ENCODE measurements around the gene PACS1. TPM values are rescaled to one million over a fixed set of nuclear protein-coding genes. Genes with fewer than 3 reads are reported as not detected.

PACS1 gene
- polyA plus RNA-seq, 1 of the 3 experiments (the other 2 are of a cell fraction), result 37.3 TPM

DNA sequence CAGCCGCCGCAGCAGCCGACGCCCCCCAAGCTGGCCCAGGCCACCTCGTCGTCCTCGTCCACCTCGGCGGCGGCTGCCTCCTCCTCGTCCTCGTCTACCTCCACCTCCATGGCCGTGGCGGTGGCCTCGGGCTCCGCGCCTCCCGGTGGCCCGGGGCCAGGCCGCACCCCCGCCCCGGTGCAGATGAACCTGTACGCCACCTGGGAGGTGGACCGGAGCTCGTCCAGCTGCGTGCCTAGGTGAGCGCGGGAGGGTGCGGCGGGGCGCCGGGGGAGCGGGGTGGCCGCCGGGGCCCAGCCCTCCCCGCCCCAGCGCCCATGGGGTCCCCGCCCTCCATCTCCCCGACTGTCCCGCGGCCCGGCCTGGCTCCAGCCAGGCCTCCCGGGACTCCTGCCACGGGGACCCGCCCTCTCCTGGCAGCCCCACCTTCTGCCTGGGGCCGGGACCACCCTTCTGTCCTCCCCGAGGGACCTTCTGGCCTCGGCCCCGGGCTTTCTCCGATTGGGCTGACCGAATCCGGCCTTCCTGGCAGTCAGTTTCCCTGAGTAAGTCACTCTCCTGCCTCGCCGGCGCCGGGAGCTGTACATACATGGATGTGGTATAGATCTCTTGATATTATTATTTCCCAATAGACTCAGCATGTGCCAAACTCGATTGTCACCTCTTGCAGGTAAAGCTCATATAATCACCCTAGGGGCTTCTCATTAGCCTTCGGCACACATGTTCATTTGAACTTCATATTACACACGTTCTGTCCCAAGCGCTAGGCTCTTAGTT lies 720 bp downstream of the PACS1 start:
- DNase-seq, result peak; percentile 74
- Histone ChIP-seq H4K20me1 (ENCODE audit: insufficient read depth) (peaks cover 25% of the 10 kb centered on the region), H3K4me2 (peak overlapping the region; percentile 93), H3K4me3 (ENCODE audit: low read depth in 2 of 2, low read length in 1 of 2) (peak overlapping the region; percentile 83 to 85), H3K9ac (peak overlapping the region; percentile 82), H3K9me3 (no peaks in the 10 kb centered on the region), H2AFZ (ENCODE audit: low read depth) (peak overlapping the region; percentile 48; the same call in 1 of the 2 replicates), H3K36me3 (replicated peaks in 1 of 2; ENCODE audit: control insufficient read depth in 1 of 2, insufficient read depth in 2 of 2, low read length in 1 of 2) (peaks cover 48 to 49% of the 10 kb centered on the region in 2 experiments), H3F3A (replicated peaks; ENCODE audit: insufficient read depth) (peaks cover 47% of the 10 kb centered on the region), H3K27me3 (ENCODE audit: insufficient read depth) (no peaks in the 10 kb centered on the region), H3K79me2 (ENCODE audit: insufficient read depth) (peaks cover 65% of the 10 kb centered on the region), H3K27ac (ENCODE audit: low read depth in 2 of 2, low read length in 1 of 2) (peak overlapping the region; percentile 64 to 94), H3K9me2 (no peaks in the 10 kb centered on the region), H3K4me1 (ENCODE audit: control insufficient read depth in 1 of 2, insufficient read depth in 2 of 2, low read depth in 1 of 2, low read length in 1 of 2) (peaks cover 20 to 30% of the 10 kb centered on the region in 2 experiments; a peak in 3 of 4 replicates)
- ChIA-PET POLR2A (interaction anchor here (2.3 kb wide), 1 partner anchor 13 kb away, joined by 6 read pairs; no protein-coding TSS in a partner anchor), CTCF (interaction anchor here (0.9 to 8.2 kb wide), 11 partner anchors 10 to 208 kb away, joined by 3 to 101 read pairs (median 6); partner anchors contain the start of gene SF3B2)
- 2% methylated on average over 14 of the region's 60 CpGs for WGBS (ENCODE audit: low lambda C conversion rate)
- TF ChIP-seq RAD21 (IDR thresholded peaks at IDR 0.05; ENCODE audit: low read length), result 0 out of 2 replicates have a peak, but pooled peaks have one; percentile 1
- TF ChIP-seq, protein P1, sequence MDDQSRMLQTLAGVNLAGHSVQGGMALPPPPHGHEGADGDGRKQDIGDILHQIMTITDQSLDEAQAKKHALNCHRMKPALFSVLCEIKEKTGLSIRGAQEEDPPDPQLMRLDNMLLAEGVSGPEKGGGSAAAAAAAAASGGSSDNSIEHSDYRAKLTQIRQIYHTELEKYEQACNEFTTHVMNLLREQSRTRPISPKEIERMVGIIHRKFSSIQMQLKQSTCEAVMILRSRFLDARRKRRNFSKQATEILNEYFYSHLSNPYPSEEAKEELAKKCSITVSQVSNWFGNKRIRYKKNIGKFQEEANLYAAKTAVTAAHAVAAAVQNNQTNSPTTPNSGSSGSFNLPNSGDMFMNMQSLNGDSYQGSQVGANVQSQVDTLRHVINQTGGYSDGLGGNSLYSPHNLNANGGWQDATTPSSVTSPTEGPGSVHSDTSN (IDR thresholded peaks at IDR 0.05), result no peak

DNA sequence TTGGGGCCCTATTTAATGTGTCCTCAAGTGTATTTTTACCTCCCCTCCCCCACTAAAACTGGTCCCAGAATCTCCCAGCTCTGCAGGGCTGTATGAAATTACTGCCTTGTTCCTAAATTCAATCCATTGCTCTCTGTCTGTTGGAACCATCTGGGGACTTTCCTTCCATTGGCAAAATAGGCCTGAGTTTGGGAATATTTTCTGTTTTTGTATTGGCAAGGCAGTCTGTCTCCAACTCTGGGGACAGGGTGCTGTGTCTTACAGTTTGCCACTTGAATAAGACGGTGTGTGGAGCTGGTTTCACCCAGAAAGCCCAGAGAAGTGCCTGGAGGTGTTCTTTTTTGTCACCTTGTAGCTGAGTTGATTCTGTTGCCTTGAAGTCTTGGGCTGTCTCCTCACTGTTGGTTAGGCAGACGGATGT lies 1.3 kb downstream of the PACS1 start:
- H3K9ac ChIP-seq, result peak overlapping the region; percentile 82
- POLR2A ChIA-PET, result interaction anchor here (2.3 kb wide), 1 partner anchor 13 kb away, joined by 6 read pairs; no protein-coding TSS in a partner anchor

More for the DNA sequence above, 1.3 kb downstream of the PACS1 start:
- CTCF ChIA-PET, result interaction anchor here (0.9 to 8.2 kb wide), 8 partner anchors 10 to 208 kb away, joined by 3 to 74 read pairs (median 4); no protein-coding TSS in a partner anchor
- Histone ChIP-seq H3K4me1 (ENCODE audit: control insufficient read depth in 1 of 2, insufficient read depth in 2 of 2, low read depth in 1 of 2, low read length in 1 of 2) (peaks cover 20 to 30% of the 10 kb centered on the region in 2 experiments; a peak in 3 of 4 replicates), H3K27me3 (ENCODE audit: insufficient read depth) (no peaks in the 10 kb centered on the region), H2AFZ (ENCODE audit: low read depth) (peak overlapping the region; percentile 48; the same call in 1 of the 2 replicates), H3K9me2 (no peaks in the 10 kb centered on the region), H3K79me2 (ENCODE audit: insufficient read depth) (peaks cover 65% of the 10 kb centered on the region), H4K20me1 (ENCODE audit: insufficient read depth) (peaks cover 25% of the 10 kb centered on the region), H3K9me3 (no peaks in the 10 kb centered on the region), H3K4me3 (ENCODE audit: low read depth in 2 of 2, low read length in 1 of 2) (peak overlapping the region; percentile 83 to 85), H3K27ac (ENCODE audit: low read depth in 2 of 2, low read length in 1 of 2) (peak overlapping the region; percentile 64 to 94), H3K36me3 (replicated peaks in 1 of 2; ENCODE audit: control insufficient read depth in 1 of 2, insufficient read depth in 2 of 2, low read length in 1 of 2) (peaks cover 46% of the 10 kb centered on the region in 2 experiments), H3K4me2 (peak overlapping the region; percentile 93), H3F3A (replicated peaks; ENCODE audit: insufficient read depth) (peaks cover 41% of the 10 kb centered on the region)
- peak; percentile 13 for TF ChIP-seq CHD2 (IDR thresholded peaks at IDR 0.05; ENCODE audit: low read length, partially characterized antibody)
- TF ChIP-seq, protein P2, sequence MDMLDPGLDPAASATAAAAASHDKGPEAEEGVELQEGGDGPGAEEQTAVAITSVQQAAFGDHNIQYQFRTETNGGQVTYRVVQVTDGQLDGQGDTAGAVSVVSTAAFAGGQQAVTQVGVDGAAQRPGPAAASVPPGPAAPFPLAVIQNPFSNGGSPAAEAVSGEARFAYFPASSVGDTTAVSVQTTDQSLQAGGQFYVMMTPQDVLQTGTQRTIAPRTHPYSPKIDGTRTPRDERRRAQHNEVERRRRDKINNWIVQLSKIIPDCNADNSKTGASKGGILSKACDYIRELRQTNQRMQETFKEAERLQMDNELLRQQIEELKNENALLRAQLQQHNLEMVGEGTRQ (IDR thresholded peaks at IDR 0.05; ENCODE audit: borderline replicate concordance, low read depth, low read length), result no peak
- TF ChIP-seq NRF1 (IDR thresholded peaks at IDR 0.05; ENCODE audit: low read depth, low read length), result no peak
- TF ChIP-seq TAF1 (IDR thresholded peaks at IDR 0.05; ENCODE audit: borderline replicate concordance, low read depth, low read length), result 0 out of 2 replicates have a peak, but pooled peaks have one; percentile 25
- TF ChIP-seq, protein P1 (IDR thresholded peaks at IDR 0.05), result no peak
- no peak for DNase-seq
- WGBS (ENCODE audit: low lambda C conversion rate), result 14% methylated on average over 2 of the region's 2 CpGs

All from SK-N-SH (cell line).